GM18505 (cell line): ENCODE measurements around the gene ALG3.
A peak's percentile ranks its signal among the peaks of the same experiment; 100 is the strongest.

Experiments
- ATAC-seq: cut with Tn5 transposase; IDR thresholded peaks from one replicate; pipeline ENCODE4 v1.9.1; 2021; ENCODE audit not compliant: unreplicated experiment
- POLR2A ChIP-seq: IDR thresholded peaks from 4 replicates; pipeline ENCODE4 v1.6.1; 2011; ENCODE audit warnings: borderline replicate concordance; ENCODE audit not compliant: insufficient read depth, insufficient read length; ENCODE audit errors: extremely low read depth

Gene ALG3

DNA sequence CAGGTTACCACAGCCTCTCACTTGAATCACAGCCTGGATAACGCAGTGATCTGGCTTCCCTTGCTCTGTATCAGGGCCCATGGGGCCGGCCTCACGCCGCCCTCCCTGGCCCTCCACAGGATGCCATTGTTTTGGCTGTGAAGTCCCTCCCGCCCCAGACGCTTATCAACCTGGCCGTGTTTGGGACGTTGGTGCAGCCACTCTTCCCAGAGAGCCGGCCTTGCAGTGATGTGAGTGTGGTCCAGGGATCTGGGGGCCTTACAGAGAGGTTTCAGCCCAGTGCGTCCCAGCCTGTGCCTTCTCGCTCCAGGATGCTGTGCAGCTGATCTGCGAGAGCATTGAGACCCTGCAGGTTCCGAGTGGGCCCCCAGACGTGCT is 12.7 kb downstream of the ALG3 start:
- ATAC-seq, result no peak
- no peak for TF ChIP-seq POLR2A

DNA sequence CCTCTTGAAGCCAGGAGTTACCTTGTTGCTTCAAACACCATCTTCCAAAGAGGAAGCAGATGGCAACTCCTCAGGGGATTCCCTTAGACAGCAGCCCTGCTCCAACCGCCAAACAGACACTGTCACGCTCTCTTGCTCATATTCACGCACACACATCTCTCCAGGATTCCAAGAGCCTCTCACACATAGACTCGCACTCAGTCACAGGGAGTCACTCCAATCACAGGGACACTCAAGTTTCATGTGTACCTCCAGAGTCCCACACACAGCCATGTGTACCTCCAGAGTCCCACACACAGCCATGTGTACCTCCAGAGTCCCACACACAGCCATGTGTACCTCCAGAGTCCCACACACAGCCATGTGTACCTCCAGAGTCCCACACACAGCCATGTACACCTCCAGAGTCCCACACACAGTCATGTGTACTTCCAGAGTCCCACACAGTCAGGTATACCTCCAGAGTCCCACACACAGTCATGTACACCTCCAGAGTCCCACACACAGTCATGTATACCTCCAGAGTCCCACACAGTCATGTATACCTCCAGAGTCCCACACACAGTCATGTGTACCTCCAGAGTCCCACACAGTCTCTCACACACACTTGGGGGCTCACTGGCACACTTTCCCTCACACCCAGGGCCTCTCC is 13.3 kb downstream of the ALG3 start:
- TF ChIP-seq POLR2A, result no peak
- ATAC-seq, result no peak

- no peak for TF ChIP-seq POLR2A
- no peak for ATAC-seq
Measured at GRCh38 chr3:184234671-184235380, 13.9 kb downstream of the ALG3 start.

DNA sequence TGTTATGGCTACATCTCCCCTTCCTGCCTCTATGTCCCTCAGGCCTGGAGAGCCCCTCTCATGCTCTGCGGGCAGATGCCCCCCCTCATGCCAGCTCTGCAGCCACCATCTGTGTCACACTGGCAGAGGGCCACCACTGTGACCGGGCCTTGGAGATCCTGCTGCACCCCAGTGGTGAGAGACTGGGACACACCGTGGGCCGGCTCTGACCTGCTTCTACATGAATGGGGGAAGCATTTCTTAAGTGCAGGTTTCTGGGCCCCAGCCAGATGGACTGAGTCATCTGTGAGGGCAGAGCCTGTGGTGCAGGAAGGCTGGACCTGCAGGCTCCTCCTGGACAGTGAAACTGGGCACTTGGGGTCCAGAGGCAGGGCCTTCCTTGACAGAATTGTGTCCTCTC is 14.5 kb downstream of the ALG3 start:
- ATAC-seq, result no peak
- TF ChIP-seq POLR2A, result no peak

DNA sequence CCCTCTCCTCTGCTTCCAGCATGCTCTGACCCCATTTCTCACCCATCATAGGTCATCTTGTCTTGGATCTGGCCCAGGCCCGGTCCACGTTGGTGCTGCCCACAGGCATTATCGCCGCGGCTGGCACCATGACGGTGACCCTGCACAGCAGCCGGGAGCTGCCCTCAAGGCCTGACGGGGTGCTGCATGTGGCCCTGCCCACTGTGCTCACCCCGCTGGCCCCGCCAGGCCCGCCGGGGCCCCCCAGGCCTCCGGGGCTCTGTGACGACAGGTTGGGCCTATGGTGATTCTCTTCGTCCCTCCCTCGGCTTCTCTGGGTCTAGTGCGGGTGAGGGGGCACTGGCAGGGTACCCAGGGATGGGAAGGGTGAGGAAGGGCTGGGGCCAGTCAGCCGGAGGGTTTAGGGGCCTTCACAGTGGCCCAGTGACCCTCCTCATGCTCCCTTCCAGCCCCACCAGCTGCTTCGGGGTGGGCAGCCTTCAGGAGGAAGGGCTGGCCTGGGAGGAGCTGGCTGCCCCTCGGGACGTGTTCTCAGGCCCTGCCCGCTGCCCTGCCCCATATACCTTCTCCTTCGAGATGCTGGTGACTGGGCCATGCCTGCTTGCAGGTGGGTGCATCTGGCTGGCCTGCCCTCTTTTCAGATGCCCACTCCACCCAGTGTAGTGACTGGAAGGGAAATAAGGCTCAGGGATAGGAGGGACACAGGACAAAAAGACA is 15.5 kb downstream of the ALG3 start:
- ATAC-seq, result no peak
- no peak for TF ChIP-seq POLR2A

GRCh38 chr3:184231671-184232070 is 17.1 kb downstream of the ALG3 start:
- ATAC-seq, result no peak
- no peak for TF ChIP-seq POLR2A

- ATAC-seq, result no peak
- no peak for TF ChIP-seq POLR2A
Measured at GRCh38 chr3:184230603-184231528, 17.9 kb downstream of the ALG3 start.

GRCh38 chr3:184230081-184230602 is 18.6 kb downstream of the ALG3 start:
- no peak for ATAC-seq
- TF ChIP-seq POLR2A, result no peak

- no peak for TF ChIP-seq POLR2A
- ATAC-seq, result peak; percentile 74
Measured at GRCh38 chr3:184229394-184230080, 19.2 kb downstream of the ALG3 start, which contains the start of gene VWA5B2. Gene VWA5B2, plus strand, starts transcription at chr3:184229585. Its CDS starts 944 bp downstream, at chr3:184230529.

GRCh38 chr3:184228376-184229137 is 20.2 kb downstream of the ALG3 start:
- no peak for TF ChIP-seq POLR2A
- ATAC-seq, result no peak

GRCh38 chr3:184227481-184227935 is 21.3 kb downstream of the ALG3 start:
- ATAC-seq, result no peak
- no peak for TF ChIP-seq POLR2A
